HG03108 (cell line): ENCODE results near the gene NRCAM.
"Not testable (repeated sequence)": the region's sequence is repeated elsewhere in the genome, so short reads cannot be mapped to it uniquely, and the experiment has no call there.

Source experiments
- ATAC-seq: cut with Tn5 transposase; IDR thresholded peaks from one replicate; pipeline ENCODE4 v1.9.1; 2021; ENCODE audit warnings: moderate library complexity; ENCODE audit not compliant: unreplicated experiment

NRCAM gene

DNA sequence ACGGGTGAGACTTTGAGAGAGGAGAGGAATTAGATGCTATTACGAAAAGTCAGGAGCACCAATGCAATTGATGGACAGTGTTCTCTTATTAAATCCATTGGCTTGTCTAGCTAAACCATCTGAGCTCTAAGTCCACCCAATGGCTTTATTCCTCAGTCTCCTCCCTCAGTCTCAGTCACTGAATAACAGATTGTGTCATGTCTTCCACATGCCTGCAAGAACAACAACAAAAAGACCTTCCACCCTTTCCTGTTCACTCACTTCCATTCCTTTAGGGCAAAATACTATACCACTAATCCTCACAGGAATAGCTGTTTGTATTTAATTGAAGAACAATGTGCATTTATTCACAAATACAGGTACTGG lies 171.2 kb downstream of the NRCAM start:
- no peak for ATAC-seq

DNA sequence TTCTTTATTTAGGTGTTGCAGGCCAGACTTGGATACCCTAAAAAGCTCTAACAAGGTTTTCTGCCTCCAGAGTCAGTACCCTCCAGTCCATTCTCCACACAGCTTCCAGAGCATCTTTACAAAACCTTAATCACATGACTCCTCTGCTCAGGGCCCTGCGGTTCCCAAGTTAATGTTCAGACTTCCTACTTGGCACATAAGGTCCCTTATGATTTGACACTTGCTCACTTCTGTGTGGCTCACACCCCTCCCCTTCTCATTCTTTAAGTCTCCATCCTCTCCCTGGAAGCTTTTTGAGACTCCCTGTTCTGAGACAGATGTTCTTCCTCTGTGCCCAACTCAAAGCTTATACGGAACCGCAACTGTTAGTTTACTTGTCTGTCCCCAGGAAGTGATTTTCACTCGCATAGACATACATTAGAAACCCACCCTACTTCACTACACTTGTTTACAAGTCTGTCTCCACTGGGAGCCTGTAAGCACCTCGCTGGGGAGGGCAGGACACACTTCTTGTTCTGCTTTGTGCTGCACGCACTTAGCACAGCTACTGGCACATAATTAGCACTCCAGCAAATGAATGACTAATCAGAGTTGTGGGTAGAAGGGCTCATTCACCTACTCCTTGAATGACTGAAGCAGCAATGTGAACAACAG lies 171.8 kb downstream of the NRCAM start:
- ATAC-seq = peak; percentile 80

GRCh38 chr7:108283252-108283651 lies 173.0 kb downstream of the NRCAM start:
- ATAC-seq = no peak

DNA sequence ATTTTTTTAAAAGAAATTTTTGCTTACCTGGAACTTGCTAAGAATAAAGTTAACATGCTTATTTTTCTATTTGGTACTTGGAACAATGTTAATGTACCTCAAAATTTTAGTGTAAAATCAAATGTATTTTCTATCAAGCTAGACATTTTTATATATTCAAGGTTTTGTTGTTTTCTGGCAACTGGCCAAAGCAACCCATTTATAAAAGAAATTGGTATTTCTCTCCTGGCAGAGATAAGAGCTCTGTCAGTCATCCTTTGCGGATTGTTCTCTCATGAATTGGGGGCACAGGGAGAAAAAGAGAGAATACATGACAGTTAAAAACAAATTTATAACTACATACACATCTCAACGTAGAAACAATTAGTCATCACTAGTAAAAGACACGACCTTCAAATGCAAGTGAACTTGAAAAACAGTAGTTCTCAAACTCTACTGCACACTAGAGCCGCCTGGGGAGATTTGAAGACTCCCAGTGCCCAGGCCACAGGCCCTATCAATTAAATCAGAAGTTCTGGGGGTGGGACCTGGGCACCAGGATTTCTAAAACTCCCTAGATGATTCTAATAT lies 173.7 kb downstream of the NRCAM start:
- no peak for ATAC-seq

DNA sequence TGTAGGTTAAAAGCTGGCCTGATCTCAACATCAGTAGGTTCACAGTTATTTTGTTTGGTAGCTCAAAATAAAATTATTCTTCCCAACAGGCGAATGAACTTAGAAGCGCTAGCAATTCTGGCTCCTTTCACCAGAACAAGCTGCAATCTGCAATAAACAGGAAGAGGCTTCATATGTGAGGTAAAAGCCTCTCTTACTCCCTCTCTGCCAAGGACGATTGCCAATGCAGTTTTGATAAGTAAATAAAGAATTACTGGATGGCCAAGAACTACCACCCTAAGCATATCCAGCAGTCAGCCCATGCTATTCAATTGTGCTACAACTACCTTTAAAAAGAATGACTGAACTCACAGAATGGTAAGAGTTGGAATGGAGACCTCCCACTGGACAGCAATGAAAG lies 176.1 kb downstream of the NRCAM start:
- no peak for ATAC-seq

DNA sequence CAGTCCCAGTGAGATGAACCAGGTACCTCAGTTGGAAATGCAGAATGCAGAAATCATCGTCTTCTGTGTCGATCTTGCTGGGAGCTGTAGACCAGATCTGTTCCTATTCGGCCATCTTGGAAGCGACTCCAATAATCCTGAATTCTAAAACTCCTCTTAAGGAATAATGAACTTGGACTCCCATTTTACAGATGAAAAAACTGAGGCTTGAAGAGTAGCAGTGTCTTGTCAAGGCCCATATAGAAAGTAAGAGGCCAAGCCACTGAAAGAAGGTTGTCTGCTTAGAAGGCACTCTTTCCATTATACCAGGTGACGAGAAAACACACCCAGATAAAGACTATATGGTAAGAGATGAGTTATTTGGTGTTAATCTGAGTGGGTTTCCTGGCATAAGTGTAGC lies 177.5 kb downstream of the NRCAM start:
- ATAC-seq = no peak

DNA sequence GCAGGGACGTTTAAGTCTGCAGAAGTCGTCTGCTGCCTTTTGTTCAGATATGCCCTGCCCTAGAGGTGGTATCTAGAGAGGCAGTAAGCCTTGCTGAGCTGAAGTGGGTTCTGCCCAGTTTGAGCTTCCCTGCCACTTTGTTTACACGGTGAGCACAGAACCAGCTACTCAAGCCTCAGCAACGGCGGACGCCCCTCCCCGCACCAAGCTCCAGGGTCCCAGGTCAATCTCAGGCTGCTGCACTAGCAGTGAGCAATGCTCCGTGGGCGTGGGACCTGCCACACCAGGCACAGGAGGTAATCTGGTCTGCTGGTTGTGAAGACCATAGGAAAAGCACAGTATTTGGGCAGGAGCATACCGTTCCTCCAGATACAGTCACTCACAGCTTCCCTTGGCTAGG lies 178.0 kb downstream of the NRCAM start:
- ATAC-seq = no peak

DNA sequence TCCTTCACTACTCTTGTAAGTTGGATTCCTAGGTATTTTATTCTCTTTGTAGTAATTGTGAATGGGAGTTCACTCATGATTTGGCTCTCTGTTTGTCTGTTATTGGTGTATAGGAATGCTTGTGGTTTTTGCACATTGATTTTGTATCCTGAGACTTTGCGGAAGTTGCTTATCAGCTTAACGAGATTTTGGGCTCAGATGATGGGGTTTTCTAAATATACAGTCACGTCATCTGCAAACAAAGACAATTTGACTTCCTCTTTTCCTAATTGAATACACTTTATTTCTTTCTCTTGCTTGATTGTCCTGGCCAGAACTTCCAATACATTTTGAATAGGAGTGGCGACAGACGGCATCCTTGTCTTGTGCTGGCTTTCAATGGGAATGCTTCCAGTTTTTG lies 181.8 kb downstream of the NRCAM start:
- ATAC-seq = not testable (repeated sequence)

GRCh38 chr7:108272891-108273290 lies 183.3 kb downstream of the NRCAM start:
- not testable (repeated sequence) for ATAC-seq

- peak; percentile 91 for ATAC-seq
Measured at GRCh38 chr7:108270385-108271015, 185.7 kb downstream of the NRCAM start.

GRCh38 chr7:108268200-108268820 lies 187.9 kb downstream of the NRCAM start:
- no peak for ATAC-seq

DNA sequence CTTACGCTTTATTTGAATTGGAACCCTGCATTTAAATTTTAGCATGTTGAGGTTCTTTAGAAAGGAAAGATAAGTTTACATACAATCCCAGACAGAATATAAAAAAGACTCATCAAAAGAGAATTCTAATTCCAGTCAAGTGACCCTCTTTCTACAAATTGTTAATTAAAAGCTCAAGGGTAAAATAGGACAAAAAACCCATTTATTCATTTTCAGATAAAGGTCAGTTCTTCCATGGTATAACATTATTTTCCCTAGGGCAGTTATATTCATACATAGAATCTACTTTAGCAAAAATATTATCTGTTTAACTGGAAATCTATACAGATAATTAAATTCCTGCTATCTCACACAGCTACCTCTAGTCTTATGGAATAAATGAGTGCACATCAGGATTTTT lies 188.6 kb downstream of the NRCAM start:
- no peak for ATAC-seq

GRCh38 chr7:108266491-108266890 lies 189.7 kb downstream of the NRCAM start:
- no peak for ATAC-seq

GRCh38 chr7:108266035-108266434 lies 190.2 kb downstream of the NRCAM start:
- no peak for ATAC-seq

GRCh38 chr7:108265007-108265406 lies 191.2 kb downstream of the NRCAM start:
- no peak for ATAC-seq

DNA sequence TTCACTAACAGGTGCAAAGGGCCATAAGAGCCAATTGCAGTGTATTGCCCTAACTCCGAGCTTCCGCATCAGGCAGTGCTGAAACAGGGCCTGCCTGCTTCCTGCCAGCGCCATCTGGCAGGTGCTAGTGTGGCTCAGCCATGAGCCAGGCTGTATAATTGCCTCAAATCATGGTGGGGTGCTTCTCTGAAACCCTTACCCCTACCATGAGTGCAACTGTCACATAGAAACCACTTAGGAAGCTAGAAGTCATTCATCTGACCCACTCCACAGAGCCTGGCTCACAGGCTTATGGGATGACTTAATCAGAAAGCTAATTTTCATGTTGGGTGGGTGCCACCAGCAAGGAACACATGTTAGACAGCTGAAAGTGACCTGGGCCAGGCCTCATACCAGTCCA lies 192.8 kb downstream of the NRCAM start:
- no peak for ATAC-seq

- no peak for ATAC-seq
Measured at GRCh38 chr7:108261560-108262255, 194.5 kb downstream of the NRCAM start.

- ATAC-seq = not testable (repeated sequence)
Measured at GRCh38 chr7:108259447-108259846, 196.8 kb downstream of the NRCAM start.

DNA sequence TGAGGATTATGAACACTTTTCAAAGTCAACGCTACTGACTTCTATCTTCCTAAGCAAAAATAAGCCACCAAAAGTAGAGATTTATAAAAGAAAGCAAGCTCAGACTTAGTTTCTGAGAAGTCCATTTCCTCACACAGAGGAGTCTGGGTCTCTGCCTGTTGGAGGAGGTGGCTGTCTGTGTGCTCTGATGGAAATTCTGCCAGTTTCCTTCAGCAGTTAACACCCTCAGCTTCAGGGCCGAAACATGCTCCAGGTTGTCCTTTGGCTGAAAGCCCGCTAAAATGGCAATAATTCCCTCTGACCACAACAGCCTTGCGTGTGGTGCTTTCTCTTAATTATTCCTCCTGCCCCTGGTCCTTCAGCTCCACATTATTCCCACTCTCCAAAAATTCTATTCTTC lies 198.3 kb downstream of the NRCAM start:
- no peak for ATAC-seq

GRCh38 chr7:108254259-108254658 lies 202.0 kb downstream of the NRCAM start:
- ATAC-seq = no peak

DNA sequence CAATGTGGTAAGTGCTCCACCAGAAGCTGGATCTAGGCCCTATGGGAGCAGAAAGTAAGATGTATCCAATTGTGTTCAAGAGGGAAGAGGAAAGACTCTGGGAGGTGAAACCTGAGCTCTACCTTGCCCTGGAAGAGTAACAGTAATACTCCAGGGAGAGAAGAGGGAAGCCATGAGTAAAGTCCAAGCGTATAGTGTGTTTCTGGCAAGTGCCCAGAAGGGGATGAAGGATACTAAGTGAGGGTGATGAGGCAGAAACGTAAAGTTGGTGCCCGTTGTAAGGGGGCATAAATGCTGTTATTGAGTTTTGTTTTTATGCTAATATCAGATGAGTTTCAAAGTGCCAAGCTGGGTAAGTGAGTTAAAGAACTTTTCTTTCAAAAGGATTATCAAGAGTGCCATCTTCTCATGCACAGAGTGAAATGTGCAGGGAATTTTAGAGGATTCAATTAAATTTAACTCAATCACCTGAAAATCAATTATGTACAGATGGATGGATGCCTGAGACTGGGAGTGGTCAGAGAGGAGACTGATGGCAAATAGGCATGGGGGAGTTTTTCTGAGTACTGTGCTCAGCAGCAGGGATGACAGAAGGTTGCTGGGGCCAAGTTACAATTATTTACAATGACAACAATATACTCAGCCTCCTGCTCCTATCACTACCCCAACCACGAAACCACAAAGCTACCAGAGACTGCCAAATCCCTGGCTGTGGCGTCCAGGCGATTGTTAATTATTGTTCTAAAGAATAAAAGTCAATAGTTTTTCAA lies 202.8 kb downstream of the NRCAM start:
- ATAC-seq = no peak
